GM19467 (cell line): ENCODE results near the gene HSD11B1.

Experiments used
- ATAC-seq: cut with Tn5 transposase; IDR thresholded peaks from one replicate; pipeline ENCODE4 v1.9.1; 2021; ENCODE audit warnings: mild to moderate bottlenecking, moderate library complexity; ENCODE audit not compliant: unreplicated experiment

The HSD11B1 gene

GRCh38 chr1:209751627-209752231 lies 47.1 kb downstream of the HSD11B1 start:
- peak; percentile 37 for ATAC-seq

- no peak for ATAC-seq
These were observed 48.2 kb downstream of the HSD11B1 start for GRCh38 chr1:209752890-209753289.

GRCh38 chr1:209755256-209755655 lies 50.6 kb downstream of the HSD11B1 start:
- ATAC-seq: no peak

- peak; percentile 77 for ATAC-seq
These were observed 51.4 kb downstream of the HSD11B1 start, which contains the start of gene TRAF3IP3 for GRCh38 chr1:209755926-209756614. TSS of gene TRAF3IP3 (plus strand) at chr1:209756053. CDS start at chr1:209760040, 3,987 bp downstream.

- peak; percentile 31 for ATAC-seq
These were observed 52.2 kb downstream of the HSD11B1 start for GRCh38 chr1:209756615-209757445.

GRCh38 chr1:209758400-209758799 lies 53.8 kb downstream of the HSD11B1 start:
- ATAC-seq: no peak

GRCh38 chr1:209759829-209760359 lies 55.2 kb downstream of the HSD11B1 start:
- ATAC-seq: no peak

GRCh38 chr1:209761011-209761635 lies 56.5 kb downstream of the HSD11B1 start:
- ATAC-seq: no peak

- no peak for ATAC-seq
These were observed 61.4 kb downstream of the HSD11B1 start for GRCh38 chr1:209766051-209766450.

GRCh38 chr1:209767096-209767495 lies 62.5 kb downstream of the HSD11B1 start:
- ATAC-seq: no peak

GRCh38 chr1:209767706-209768105 lies 63.1 kb downstream of the HSD11B1 start:
- no peak for ATAC-seq

- ATAC-seq: peak; percentile 86
These were observed 63.7 kb downstream of the HSD11B1 start for GRCh38 chr1:209768354-209768774.

GRCh38 chr1:209769171-209769904 lies 64.7 kb downstream of the HSD11B1 start:
- peak; percentile 72 for ATAC-seq

- ATAC-seq: no peak
These were observed 65.3 kb downstream of the HSD11B1 start for GRCh38 chr1:209769971-209770370.

GRCh38 chr1:209770636-209771415 lies 66.2 kb downstream of the HSD11B1 start:
- no peak for ATAC-seq

GRCh38 chr1:209772126-209772525 lies 67.5 kb downstream of the HSD11B1 start:
- ATAC-seq: no peak

GRCh38 chr1:209774592-209774991 lies 69.9 kb downstream of the HSD11B1 start:
- no peak for ATAC-seq

- no peak for ATAC-seq
These were observed 71.0 kb downstream of the HSD11B1 start for GRCh38 chr1:209775678-209776077.

GRCh38 chr1:209777587-209777986 lies 72.9 kb downstream of the HSD11B1 start:
- ATAC-seq: no peak
